WTC11 (cell line): ENCODE measurements around the gene DGUOK.

Source experiments
- CREM ChIP-seq: sonication (generic); formaldehyde crosslinking; IDR thresholded peaks from 2 replicates; pipeline ENCODE4 v1.8.1; 2022; ENCODE audit warnings: mild to moderate bottlenecking, missing genetic modification reagents, moderate library complexity
- MAX ChIP-seq: sonication (generic); formaldehyde crosslinking; IDR thresholded peaks from 2 replicates; pipeline ENCODE4 v1.8.0; 2022; ENCODE audit warnings: mild to moderate bottlenecking, missing genetic modification reagents
- RELA ChIP-seq: sonication (generic); formaldehyde crosslinking; IDR thresholded peaks from 2 replicates; pipeline ENCODE4 v1.8.1; 2022; ENCODE audit warnings: missing genetic modification reagents, mild to moderate bottlenecking, borderline replicate concordance
- TF ChIP-seq, protein P1 (sequence below): fragments of 200-600 bp; IDR thresholded peaks from 2 replicates; pipeline ENCODE4 v1.8.0; 2022; ENCODE audit warnings: antibody characterized with exemption
- TF ChIP-seq, protein P2 (sequence below): sonication (generic); formaldehyde crosslinking; IDR thresholded peaks from 2 replicates; pipeline ENCODE4 v1.8.0; 2023; ENCODE audit warnings: missing genetic modification reagents

DNA sequence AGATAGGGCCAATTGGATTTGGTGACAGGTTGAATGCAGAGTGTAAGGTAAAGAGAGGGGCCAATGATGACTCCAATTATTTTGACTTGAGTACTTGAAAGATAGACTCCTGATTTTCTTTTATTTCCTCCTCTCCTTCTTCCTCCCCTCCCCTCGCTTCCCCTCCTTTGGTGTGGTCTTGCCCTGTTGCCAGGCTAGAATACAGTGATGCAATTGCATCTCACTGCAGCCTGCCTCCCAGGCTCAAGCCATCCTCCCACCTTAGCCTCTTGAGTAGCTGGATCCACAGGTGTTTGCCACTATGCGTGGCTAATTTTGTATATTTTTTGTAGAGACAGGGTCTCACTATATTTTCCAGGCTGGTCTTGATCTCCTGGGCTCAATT is 2.3 kb downstream of the DGUOK start:
- TF ChIP-seq CREM (CRISPR knock-in tag) (no peak), MAX (CRISPR knock-in tag) (no peak), RELA (no peak)
- TF ChIP-seq, protein P1, sequence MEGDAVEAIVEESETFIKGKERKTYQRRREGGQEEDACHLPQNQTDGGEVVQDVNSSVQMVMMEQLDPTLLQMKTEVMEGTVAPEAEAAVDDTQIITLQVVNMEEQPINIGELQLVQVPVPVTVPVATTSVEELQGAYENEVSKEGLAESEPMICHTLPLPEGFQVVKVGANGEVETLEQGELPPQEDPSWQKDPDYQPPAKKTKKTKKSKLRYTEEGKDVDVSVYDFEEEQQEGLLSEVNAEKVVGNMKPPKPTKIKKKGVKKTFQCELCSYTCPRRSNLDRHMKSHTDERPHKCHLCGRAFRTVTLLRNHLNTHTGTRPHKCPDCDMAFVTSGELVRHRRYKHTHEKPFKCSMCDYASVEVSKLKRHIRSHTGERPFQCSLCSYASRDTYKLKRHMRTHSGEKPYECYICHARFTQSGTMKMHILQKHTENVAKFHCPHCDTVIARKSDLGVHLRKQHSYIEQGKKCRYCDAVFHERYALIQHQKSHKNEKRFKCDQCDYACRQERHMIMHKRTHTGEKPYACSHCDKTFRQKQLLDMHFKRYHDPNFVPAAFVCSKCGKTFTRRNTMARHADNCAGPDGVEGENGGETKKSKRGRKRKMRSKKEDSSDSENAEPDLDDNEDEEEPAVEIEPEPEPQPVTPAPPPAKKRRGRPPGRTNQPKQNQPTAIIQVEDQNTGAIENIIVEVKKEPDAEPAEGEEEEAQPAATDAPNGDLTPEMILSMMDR: no peak
- TF ChIP-seq, protein P2, sequence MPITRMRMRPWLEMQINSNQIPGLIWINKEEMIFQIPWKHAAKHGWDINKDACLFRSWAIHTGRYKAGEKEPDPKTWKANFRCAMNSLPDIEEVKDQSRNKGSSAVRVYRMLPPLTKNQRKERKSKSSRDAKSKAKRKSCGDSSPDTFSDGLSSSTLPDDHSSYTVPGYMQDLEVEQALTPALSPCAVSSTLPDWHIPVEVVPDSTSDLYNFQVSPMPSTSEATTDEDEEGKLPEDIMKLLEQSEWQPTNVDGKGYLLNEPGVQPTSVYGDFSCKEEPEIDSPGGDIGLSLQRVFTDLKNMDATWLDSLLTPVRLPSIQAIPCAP (CRISPR knock-in tag): no peak
